DND-41 (cell line): ENCODE measurements around the gene VPS18.

Experiments
- EZH2 ChIP-seq: IDR thresholded peaks from 3 replicates; pipeline ENCODE4 v1.6.1; 2012; ENCODE audit warnings: borderline replicate concordance, low read depth, mild to moderate bottlenecking, moderate library complexity, low read length, inconsistent platforms; ENCODE audit not compliant: severe bottlenecking
- TF ChIP-seq, protein P1 (sequence below): IDR thresholded peaks from 2 replicates; pipeline ENCODE4 v1.5.1; 2012; ENCODE audit warnings: borderline replicate concordance, low read length, moderate library complexity, mild to moderate bottlenecking; ENCODE audit not compliant: poor library complexity, severe bottlenecking; ENCODE audit errors: extremely low read depth

DNA sequence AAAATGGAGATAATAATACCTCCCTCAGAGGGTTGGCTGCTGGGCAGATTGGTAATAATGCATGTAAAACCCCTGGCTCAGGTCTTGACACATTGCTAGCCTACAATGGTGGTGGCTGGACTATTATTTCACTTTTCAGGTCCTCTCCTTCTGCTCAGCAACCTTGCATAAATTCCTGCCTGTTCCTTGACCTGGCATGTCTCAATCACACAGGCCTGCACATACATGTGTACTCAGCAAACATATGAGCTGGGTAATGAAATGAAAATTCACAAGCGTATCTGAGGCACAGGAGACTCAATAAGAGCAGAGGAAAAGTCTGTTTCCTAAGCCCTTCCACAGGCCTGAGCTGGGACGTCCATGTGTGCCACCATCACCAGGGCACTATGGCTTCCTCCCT is 17.4 kb downstream of the VPS18 start:
- TF ChIP-seq, protein P1, sequence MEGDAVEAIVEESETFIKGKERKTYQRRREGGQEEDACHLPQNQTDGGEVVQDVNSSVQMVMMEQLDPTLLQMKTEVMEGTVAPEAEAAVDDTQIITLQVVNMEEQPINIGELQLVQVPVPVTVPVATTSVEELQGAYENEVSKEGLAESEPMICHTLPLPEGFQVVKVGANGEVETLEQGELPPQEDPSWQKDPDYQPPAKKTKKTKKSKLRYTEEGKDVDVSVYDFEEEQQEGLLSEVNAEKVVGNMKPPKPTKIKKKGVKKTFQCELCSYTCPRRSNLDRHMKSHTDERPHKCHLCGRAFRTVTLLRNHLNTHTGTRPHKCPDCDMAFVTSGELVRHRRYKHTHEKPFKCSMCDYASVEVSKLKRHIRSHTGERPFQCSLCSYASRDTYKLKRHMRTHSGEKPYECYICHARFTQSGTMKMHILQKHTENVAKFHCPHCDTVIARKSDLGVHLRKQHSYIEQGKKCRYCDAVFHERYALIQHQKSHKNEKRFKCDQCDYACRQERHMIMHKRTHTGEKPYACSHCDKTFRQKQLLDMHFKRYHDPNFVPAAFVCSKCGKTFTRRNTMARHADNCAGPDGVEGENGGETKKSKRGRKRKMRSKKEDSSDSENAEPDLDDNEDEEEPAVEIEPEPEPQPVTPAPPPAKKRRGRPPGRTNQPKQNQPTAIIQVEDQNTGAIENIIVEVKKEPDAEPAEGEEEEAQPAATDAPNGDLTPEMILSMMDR, result no peak
- no peak for TF ChIP-seq EZH2
